DMS53 treated with DMSO at 0.1 percent for 48 hours (cell line): ENCODE measurements around the gene APOE.
"Not testable (repeated sequence)": the region's sequence is repeated elsewhere in the genome, so short reads cannot be mapped to it uniquely, and the experiment has no call there.

Experiments used
- DNase-seq: peaks from one replicate; lab custom pipeline; 2025; ENCODE audit not compliant: unreplicated experiment; lab: John Stamatoyannopoulos, UW

APOE gene

DNA sequence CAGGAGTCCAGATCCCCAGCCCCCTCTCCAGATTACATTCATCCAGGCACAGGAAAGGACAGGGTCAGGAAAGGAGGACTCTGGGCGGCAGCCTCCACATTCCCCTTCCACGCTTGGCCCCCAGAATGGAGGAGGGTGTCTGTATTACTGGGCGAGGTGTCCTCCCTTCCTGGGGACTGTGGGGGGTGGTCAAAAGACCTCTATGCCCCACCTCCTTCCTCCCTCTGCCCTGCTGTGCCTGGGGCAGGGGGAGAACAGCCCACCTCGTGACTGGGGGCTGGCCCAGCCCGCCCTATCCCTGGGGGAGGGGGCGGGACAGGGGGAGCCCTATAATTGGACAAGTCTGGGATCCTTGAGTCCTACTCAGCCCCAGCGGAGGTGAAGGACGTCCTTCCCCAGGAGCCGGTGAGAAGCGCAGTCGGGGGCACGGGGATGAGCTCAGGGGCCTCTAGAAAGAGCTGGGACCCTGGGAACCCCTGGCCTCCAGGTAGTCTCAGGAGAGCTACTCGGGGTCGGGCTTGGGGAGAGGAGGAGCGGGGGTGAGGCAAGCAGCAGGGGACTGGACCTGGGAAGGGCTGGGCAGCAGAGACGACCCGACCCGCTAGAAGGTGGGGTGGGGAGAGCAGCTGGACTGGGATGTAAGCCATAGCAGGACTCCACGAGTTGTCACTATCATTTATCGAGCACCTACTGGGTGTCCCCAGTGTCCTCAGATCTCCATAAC lies at the start of gene APOE:
Gene APOE (plus strand): TSS at position 360 of the 724 bp plus-strand sequence. CDS start 829 bp downstream, outside the sequence.
- DNase-seq, result no peak

DNA sequence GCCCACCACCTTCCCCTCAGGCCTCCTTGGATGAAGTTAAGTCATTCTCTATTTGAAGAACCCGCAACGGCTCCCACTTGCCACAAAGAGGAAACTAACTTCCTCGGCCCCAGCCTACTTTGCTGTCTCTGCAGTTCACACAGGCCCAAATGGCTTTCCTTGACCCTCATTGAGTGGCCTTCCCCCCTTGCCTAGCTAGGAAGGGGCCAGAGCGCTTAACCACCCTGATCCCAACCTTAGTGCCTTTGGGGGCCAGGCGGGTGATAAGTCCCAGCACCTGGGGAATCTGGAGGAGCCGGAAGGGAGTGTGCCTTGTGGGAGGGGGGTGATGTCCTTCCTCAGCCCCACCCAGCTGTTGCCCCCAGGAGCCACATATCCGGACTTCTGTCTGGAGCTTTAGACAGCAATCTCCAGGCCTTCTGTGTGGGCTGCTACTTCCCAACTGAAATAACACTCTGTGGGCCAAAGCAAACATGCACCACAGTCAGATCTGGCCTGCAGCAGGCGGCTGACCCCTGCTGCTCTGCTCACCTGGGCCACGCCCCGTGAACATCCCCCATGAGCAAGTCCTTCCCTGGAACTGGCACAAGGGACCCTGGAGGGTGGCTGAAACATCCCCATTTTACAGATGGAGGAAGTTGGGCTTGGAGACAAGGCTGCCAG lies 49.0 kb upstream of the APOE start:
- no peak for DNase-seq

DNA sequence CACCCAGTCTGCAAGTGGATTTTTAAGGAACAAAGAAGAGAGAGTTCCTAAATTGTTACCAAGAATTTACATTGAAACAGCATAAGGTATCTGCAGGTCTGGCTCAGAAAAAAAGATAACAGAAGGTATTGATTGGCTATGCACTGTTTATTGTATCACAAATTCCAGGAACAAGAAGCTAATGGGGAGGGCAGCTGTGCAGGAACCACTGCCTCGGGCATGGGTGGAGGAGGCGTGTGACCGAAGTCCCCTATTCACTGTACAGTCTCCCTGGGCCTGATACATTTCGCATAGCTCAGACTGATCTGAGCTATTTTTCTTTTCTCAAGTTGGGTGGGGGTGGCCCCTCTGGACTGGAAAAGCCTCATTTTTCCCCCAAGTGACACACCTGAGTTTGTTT lies 47.8 kb upstream of the APOE start:
- no peak for DNase-seq

DNA sequence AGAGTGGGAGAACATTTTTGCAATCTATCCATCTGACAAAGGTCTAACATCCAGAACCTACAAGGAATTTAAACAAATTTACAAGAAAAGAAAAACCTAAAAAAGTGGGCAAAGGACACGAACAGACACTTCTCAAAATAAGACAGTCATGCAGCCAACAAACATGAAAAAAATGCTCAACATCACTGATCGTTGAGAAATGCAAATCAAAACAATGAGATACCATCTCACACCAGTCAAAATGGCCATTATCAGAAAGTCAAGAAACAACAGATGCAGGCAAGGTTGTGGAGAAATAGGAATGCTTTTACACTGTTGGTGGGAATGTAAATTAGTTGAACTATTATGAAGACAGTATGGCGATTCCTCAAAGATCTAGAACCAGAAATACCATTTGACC lies 44.0 kb upstream of the APOE start:
- not testable (repeated sequence) for DNase-seq

DNA sequence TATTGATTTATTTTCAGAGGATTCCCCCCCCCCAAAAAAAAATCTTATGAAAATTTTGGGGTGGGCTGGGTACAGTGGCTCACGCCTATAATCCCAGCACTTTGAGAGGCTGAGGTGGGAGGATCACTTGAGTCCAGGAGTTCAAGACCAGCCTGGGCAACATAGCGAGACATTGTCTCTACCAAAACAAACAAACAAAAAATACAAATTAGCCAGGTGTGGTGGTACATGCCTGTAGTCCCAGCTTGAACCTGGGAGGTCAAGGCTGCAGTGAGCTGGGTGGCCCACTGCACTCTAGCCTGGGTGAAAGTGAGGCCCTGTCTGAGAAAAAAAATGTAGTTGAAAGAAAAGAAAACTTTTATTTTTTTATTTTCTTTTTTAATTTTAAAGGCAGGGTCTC lies 41.6 kb upstream of the APOE start:
- DNase-seq, result no peak

DNA sequence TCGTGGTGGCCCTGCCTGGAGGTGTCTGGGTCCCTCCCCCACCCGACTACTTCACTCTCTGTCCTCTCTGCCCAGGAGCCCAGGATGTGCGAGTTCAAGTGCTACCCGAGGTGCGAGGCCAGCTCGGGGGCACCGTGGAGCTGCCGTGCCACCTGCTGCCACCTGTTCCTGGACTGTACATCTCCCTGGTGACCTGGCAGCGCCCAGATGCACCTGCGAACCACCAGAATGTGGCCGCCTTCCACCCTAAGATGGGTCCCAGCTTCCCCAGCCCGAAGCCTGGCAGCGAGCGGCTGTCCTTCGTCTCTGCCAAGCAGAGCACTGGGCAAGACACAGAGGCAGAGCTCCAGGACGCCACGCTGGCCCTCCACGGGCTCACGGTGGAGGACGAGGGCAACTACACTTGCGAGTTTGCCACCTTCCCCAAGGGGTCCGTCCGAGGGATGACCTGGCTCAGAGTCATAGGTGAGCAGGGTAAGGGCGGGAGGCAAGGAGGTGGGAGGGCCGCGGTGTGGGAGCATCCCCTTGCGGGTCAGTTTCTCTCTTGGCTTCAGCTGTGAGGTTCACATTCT lies 40.3 kb upstream of the APOE start:
- no peak for DNase-seq

DNA sequence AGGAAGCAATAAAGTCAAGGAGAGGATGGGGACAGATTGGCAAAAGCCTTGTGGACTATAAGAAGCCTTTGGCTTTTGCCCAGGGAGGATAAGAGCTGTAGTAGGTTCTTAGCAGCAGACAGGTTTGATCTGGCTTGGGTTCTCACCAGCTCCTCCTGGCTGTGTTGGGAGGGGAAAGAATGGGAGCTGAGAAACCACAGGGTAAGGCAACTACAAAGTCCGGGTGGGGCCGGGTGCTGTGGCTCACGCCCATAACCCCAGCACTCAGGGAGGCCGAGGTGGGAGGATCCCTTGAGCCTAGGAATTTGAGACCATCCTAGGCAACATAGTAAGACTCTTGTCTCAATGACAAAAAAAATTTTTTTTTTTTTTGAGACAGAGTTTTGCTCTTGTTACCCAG lies 38.9 kb upstream of the APOE start:
- DNase-seq, result no peak

DNA sequence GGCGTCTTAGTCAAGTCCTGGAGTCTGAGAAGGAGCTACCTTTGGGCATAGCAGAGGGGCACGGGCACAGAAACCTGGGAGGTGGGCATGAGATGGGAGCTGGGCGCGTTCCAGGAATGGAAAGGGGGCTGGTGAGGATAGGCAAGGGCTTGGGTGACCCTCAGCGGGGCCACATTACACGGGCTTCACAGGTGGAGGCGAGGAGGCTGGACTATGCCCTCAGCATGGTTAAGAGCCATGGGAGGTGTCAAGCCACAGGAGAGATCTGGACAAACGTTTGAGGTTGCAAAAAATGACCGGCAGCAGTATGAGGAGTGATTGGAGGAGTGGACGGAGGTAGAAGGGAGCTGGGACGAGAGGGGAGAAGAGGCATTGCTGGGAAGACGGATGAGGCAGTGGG lies 38.0 kb upstream of the APOE start:
- DNase-seq, result no peak

DNA sequence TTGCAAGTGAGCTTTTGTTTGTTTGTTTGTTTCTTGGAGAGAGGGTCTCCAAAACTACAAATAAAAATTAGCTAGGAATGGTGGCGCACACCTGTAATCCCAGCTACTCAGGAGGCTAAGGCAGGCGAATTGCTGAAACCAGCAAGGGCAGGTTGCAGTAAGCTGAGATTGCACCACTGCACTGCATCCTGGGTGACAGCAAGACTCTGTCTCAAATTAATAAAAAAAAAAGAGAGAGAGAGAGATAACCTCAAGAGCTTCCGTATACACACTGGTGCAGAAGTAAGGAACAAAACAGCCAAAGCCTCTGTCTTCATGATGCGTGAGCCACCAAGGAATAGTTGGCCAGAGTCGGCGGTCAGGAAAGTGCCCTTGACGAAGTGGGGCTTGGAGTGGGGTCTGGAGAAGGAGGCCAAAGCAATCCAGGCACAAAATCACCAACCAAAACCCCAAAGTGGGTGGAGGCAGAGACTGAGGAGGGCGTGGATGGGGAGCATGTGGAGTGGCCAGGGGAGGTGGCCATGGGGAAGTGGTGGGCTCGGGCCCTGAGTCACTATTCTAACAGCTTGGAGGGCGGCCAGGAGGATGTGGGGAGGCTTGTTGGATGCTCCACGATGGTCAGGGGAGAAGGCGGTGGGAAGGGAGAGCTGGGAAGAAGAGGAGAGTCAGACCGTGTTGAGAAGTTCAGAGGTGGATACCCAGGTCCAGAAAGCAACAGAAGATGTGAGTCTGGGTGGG lies 35.7 kb upstream of the APOE start:
- DNase-seq, result no peak

DNA sequence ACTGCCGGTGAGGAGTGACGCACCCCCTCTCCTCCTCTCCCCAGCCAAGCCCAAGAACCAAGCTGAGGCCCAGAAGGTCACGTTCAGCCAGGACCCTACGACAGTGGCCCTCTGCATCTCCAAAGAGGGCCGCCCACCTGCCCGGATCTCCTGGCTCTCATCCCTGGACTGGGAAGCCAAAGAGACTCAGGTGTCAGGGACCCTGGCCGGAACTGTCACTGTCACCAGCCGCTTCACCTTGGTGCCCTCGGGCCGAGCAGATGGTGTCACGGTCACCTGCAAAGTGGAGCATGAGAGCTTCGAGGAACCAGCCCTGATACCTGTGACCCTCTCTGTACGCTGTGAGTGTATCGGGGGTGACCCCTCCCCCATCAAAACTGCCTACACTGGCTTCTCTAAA lies 33.8 kb upstream of the APOE start:
- DNase-seq, result no peak

DNA sequence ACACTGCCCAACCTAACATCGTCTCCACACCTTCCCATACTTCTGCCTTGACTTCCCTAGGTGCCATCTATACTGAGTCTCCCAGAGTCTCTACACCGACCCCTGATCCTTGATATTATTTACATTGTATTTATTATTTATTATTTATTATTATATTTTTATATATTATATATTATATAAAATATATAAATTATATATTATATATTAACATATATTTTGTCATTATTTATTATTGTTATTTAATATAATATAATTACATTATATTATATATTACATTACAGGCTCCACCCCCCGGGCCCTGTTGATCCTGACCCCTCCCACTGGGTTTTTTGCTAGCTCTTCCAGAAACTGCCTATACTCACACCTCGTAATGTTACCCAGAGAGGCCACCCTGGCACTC lies 32.9 kb upstream of the APOE start:
- DNase-seq, result no peak

DNA sequence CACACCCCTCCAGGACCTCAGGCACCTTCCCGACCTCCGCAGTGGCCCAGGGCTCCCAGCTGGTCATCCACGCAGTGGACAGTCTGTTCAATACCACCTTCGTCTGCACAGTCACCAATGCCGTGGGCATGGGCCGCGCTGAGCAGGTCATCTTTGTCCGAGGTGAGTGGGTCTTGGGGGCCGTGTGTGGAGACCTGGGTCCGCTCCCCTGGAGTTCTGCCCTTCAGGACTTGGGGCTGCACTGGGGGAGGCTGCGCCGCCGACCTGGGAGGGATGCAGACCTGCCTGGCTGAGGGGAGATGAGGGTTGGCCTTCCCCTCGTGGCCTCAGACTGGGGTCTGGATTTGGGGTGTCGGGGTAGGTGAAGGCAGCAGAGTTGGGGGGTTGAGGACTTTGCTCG lies 31.3 kb upstream of the APOE start:
- DNase-seq, result no peak

DNA sequence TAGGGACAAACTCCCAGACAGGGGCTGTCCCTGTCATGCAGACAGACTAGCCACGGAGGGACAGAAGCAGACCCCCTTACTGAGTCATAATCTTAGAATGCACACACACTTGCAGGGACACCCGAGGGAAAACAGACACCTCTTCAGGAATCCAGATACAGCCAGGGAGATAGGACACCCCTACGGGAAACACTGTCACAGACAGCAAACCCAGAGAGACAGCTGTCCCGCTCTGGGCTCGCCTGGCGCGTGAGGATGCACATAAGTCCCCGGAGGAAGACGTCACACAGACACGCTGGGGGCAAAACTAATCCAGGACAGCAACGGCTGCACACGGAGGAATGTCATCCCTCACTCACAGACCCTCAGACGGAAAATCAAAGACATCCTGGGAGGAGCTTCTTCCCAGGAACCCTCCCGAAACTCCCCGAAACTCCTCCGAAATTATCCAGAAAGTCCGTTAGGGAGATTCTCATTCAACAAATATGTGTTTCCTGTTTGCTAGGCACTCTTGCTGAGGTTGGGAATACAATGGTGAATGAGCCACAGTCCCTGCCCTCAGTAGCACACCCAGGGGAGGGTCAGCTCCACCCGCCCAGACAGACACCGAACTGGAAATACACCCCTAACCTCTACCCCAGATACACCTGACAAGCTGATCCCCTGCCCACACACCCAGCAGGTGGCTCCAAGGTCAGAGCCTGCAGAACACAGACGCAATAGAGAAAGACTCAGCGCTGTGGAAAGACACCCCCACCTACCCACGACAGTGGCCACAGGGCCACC lies 29.7 kb upstream of the APOE start:
- DNase-seq, result no peak

DNA sequence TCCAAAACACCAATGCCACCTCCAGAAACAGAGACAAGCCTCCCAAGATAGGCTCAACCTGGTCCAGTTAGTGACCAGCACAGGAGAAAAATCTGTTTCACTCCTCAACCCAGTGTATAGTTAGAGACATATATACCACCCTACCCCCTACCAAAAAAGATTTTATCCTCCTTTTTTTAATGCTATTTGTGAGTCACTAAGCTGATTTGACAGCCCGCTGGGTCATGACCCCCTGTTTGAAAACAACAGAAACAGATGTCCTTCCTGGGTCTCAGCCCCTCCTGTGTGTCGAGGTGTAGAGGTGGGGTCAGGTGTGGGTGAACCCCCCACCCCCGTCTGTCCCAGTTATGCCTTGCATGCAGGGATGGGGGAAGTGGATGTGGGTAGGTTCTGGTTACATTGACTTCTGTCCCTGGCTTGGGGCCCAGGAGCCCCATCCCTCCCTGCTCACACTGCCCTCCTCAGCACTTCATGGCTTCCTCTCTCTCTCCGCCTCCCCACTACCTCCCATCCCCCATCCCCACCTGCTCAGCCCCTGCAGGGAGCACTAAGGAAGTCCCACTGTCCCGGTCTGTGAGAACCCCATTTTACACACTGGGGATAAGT lies 28.6 kb upstream of the APOE start:
- DNase-seq, result no peak

DNA sequence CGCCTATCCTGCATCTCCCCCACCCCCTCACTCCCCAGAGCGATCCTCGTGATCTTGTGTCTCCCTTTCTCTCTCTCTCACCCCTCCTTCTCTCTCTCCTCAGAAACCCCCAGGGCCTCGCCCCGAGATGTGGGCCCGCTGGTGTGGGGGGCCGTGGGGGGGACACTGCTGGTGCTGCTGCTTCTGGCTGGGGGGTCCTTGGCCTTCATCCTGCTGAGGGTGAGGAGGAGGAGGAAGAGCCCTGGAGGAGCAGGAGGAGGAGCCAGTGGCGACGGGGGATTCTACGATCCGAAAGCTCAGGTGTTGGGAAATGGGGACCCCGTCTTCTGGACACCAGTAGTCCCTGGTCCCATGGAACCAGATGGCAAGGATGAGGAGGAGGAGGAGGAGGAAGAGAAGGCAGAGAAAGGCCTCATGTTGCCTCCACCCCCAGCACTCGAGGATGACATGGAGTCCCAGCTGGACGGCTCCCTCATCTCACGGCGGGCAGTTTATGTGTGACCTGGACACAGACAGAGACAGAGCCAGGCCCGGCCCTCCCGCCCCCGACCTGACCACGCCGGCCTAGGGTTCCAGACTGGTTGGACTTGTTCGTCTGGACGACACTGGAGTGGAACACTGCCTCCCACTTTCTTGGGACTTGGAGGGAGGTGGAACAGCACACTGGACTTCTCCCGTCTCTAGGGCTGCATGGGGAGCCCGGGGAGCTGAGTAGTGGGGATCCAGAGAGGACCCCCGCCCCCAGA lies 27.3 kb upstream of the APOE start:
- no peak for DNase-seq

DNA sequence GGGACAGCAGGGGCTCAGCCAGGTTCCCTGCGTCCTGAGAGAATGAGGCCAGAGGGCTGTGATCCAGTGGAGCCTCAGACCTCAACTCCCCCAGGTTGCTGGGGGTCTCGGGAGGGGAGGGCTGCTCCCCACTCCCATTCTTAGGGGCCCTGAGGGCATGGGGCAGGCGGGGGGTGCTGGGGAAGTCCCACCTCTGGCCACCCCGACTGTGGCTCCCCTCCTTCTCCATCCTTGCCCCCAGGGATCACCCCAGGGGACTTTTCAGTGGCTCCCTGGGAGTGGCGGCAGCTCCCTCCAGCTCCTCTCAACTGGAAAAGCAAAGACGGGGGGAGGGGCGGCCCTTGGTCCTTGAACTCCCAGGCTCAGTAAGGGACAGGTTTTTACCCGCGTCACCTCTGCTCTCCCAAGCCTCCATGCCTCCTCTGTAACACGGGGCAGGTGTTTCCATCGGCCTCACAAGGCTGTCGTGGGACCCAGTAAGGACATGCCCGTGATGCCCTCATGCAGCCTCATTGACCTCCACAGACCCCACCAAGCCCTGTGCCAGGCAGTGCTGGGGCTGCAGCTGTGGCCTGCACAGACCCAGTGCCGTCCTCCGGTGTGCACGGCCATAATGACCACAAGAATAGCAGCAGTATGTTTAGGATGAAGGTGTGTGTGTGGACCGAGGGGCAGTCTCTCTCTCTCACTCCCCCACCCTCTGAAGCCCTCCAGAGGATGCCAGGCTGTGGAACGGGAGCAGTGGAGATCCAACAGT lies 26.1 kb upstream of the APOE start:
- DNase-seq, result no peak

DNA sequence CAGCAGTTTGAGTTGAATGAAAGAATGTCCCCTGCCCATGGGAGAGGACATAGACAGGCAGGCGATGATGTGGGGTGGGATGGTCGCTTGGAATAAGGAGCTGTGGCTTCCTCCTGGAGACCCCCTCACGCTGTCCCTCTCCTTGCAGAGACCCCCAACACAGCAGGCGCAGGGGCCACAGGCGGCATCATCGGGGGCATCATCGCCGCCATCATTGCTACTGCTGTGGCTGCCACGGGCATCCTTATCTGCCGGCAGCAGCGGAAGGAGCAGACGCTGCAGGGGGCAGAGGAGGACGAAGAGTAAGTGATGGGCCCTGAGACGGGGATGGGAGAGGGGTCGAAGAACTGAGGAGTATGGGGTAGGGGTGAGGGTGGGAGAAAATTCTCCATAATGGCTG lies 23.5 kb upstream of the APOE start:
- no peak for DNase-seq

DNA sequence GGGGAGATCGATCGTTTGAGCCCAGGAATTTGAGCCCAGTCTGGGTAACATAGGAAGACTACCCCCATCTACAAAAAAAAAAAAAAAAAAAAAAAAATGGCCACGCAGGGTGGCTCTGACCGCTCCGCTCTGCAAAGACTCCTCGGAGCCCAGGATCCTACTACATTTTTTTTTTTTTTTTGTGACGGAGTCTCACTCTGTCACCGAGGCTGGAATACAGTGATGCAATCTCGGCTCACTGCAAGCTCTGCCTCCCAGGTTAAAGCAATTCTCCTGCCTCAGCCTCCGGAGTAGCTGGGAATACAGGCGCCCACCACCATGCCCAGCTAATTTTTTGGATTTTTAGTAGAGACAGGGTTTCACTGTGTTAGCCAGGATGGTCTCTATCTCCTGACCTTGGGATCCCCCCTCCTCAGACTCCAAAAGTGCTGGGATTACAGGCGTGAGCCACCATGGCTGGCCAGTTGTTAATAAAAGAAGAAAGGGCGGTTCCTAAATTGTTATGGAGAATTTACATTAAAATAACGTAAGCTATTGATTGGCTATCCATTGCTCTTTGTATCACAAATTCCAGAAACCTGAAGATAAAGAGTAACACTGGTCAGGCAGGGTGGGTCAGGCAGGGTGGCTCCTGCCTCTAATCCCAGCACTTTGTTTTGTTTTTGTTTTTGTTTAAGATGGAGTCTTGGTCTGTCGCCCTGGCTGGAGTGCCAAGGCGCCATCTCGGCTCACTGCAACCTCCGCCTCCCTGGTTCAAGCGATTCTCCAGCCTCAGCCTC lies 22.8 kb upstream of the APOE start:
- DNase-seq, result not testable (repeated sequence)
